Hippocampal formation (tissue), 2 donors: ENCODE results near the gene CYP19A1.

Experiments
- DNase-seq, 2 donors: peaks; one replicate each; lab custom pipeline; 2025; lab: John Stamatoyannopoulos, UW

Gene CYP19A1

DNA sequence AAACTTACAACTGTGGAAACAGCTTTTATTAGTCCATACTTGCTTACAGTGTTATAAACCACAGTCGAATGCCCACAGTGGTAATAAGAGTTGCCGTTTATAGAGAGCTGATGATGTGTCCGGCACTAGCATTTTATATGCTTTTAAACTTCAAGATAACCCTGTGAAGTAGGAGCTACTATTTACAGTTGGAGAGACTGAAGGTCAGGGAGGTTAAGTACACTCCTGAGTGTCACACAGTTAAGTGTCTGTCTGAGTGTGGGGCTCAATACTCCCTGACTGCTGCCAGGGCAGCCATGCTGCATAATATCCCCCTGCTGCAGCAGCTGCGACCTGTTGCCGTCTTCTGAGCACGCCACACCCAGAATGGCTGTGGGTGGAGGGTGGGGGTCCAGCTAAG, 153.8 kb downstream of the CYP19A1 start:
- no peak for DNase-seq

DNA sequence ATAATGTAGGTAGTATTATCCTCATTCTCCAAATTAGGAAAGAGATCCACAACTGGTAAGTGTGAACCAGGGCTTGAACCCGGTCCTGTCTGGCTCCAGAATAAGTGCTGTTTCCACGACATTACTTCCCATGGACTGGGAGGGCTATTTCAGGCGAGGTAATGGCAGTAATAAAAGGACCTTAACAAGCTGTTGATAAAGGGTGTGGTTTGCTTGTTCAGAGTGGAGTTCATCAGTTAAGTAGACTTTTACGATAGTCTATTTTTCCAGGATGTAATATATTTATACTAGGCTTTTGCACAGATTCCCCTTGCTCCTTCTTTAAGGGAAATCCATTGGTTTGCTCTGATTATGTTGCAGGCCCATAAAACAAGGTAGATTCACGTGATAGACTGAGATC, 155.3 kb downstream of the CYP19A1 start:
- no peak for DNase-seq

DNA sequence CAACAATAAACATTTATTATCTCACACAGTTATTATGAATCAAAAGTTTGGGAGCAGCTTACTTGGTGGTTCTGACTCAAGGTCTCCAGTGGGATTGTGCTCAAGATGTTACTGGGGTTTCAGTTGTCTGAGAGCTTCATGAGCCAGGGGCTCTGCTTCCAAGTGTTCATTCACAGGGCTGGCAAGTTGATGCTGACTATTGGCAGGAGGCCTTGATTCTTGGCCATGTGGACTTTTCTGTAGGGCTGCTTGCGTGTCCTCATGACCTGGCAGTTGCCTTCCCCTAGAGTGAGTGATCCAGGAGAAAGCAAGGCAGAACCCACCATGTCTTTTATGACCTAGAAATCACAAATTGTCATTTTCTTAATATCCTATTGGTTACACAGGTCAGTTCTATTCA, 156.5 kb downstream of the CYP19A1 start:
- no peak for DNase-seq

DNA sequence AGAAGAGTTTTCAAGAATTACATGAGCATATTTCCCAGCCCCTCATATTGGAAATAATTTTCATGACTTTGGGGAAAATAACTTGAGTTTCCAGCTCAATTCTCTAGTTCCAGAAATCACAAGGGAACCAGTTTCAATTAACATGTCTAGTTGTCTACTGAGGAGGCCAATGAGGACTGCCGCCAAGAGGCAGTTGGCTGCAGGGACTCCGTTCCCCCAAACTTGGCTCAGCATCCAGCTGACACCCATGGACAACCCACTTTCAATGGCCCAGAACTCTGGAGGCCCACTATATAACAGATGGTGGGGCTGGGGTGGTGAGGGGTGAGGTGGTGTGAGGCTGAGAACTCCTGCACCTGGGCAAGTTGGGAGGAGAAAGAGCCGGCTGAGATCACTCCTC, 157.2 kb downstream of the CYP19A1 start:
- no peak for DNase-seq

DNA sequence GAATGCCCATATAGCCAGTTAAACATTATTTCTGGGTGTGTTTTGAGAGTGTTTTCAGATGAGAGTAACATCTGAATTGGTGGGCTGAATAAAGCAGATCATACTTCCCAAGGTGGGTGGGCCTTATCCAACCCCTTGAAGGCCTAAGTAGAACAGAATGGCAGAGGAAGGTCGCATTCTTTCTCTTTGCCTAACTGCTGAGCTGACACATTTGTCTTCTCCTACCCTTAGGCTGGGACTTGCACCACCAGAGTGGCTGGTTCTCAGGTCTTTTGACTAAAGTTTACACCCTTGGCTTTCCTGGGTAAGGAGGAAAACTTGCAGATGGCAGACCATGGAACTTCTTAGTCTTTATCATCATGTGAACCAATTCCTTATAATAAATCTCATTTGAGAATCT, 157.9 kb downstream of the CYP19A1 start:
- no peak for DNase-seq

DNA sequence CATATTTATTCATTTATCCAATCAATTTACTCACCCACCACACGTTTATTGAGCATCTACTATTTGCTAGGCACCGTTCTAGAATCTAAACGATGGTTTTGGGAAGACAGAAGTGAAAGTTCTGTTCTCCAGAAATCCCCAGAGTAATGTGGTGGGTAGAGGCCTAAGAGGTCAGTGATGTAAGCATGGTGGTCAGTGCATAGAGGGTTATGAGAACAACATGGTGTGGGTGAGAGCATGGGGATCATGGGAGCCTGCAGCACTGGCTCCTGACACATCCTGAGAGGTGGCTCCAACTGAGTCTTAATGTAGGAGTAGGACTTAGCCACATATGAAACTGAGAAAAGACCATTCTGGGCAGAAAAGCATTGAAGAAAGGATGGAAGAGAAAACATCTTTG, 158.4 kb downstream of the CYP19A1 start:
- no peak for DNase-seq

DNA sequence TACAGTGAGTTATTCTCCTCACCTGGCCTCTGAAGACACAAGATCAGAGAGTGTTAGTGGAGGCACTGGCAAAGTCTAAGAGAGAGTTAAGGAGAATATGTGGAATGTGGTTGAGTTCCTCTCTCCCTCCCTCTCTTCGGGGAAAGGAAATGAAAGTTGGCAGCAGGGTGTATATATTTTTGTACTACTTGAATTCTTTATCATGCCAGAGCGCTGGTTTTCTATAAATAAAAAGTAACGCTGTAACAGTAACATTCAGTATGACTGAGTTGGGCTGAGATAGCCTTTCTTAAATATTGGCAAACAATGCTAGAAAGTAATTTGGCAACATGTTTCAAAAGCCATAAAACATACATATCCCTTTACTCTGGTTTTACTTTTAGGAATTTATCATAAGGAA, 166.2 kb downstream of the CYP19A1 start:
- DNase-seq, result peak in 1 of 2 donors; percentile 19

DNA sequence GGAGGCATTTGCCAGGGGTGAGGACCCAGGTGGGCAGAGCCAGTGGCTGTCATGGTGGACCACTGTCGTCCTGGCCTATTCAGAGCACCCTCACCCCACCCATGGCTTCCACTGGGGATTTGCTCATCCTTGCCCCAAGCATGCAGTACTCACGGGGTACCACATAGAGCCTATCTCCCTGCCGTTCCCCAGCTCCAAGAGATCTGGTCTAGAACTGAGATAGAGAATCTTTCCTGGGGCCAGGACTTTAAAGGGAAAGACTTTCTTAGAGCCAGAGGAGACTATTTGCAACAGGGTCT, 166.8 kb downstream of the CYP19A1 start:
- no peak for DNase-seq

DNA sequence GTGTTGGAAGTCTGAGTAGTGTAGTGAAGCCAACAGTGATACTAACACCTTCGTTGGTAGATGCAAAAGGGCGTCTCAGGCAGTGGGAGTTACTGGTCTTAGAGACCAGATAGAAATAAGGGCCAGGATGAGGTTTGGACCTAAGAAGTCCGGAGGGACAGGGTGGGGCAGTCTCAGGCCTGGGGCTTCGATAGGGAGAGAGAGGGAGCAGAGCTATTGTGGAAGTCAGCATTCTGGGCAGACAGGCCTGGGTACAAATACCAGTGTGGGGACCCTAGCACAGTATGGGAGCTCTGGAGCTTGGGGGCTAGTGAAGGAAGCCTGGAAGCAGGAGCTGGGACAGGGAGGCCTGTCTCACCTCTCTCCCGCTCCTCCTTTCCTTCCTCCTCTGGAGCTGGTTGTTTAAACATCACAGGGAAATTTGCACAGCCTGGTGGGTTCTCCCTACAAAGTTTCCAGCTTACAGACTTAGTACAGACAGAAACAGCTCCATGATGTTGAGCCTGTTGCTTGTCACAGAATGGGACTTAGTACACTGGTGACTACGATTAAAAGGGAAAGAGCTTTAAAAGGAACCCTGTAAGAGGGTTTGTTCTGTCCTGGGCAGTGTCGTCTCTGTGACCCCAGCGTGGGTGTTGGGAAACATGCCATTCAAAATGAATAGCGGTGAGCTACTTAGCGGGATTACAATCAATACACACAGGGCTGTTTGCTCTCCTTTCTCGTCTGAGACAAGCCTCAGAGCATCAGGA, 167.3 kb downstream of the CYP19A1 start:
- no peak for DNase-seq

DNA sequence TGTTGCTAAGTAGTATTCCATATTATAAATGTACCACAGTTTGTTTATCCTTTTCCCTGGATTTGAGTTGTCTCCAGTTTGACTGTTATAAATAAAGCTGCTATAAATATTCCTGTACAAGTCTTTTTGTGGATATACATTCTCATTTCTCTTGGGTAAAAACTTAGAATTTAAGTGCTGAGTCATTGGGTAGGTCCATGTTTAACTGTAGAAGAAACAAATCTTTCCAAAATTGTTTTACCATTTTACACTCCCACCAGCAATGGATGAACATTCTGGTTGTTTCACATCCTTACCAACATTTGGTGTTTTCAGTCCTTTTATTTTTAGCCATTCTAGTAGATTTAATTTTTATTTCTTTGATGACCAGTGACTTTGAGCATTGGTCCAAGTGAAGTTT, 169.7 kb downstream of the CYP19A1 start:
- DNase-seq, result no peak

DNA sequence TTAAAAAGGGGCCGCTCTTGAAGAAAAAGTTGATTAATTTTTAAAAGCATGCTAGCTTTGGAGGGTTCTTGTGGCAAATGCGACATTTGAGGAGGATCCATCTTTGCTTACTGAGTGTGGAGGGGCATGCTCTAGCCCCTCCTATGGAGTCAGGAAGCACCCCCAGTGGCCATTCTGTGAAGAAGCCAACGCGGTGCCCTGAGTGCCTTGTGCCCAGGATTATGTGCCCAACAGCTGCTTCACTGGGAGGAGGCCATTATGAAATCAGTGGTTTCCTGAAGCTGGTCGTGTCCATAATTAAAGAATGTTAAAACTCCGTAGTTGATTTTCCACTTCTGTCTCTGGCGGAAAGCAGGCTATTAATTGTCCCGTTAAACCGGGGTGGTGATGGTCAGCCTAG, 174.6 kb downstream of the CYP19A1 start:
- DNase-seq, result no peak

DNA sequence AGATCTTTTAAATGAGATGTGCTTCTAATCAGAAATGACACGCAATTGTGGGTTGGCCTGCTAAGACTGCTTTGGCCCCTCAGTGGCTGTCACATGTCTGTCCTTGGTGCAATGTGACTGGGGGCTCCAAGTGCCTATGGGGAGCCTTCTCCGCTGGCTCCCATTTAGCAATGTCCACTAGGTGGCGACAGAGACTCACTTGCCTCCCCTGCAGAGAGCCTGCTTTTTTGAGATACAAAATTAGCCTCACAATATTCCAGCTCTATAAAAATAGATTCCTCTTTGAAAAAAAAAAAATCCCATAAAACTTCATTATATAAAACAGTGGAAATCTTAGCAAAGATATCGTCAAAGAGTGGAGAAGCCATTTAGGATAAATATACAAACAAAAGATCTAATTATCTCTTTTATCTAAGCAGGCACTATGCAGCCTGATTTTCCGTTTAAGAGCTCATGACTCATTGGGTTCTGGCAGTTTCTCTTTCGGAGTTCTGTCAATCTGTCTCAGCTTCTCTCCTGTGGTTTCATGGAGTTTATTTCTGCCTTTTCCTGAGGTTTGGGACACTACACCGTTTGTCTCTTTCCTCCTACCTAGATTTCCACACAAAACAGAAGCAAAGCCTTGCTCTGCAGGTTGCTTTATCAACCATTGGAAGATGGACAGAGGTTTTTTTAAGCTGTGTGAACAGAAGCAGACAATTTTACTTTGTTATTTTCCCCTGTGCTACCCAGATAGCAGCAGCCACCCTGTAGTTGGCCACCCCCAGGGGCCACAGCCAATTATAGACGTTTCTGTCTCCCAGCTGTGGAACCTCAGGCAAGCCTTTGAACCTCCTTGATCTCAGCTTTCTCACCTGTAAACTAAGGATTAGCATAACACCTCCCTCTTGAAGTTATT, 175.3 kb downstream of the CYP19A1 start:
- peak; percentile 69 to 70 for DNase-seq

DNA sequence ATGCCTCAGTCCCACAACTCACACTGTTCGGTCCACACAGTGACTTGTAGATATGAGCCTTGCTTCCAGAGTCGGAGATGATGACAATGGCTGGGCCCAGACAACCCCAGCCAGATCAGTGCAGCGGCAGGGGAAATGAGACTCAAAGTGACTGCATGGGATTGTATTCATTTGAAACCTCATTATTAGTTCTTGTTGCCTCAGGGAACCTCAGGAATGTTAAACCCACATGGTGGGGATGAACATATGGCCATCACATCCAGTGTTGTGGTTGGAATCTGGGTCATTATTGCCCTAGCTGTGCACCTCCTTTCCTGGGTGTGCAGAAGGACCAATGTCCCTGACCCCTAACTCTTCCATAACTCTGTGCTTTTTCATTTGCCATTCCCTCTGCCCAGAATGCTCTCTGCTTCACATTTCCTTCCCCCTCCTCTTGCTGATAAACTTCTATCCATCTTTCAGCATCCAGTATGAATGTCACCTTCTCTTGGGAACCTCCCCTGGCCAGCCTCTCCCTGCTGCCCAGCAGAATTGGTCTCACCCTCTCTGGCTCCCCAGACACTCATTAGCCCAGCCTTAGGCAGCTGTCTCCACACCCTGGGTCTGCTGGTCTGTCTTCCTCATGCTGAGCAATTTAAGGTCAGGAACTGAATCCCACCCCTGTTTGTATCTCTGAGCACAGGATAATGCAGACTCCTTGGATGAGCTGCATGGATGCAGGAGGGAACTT, 176.7 kb downstream of the CYP19A1 start:
- DNase-seq, result no peak

DNA sequence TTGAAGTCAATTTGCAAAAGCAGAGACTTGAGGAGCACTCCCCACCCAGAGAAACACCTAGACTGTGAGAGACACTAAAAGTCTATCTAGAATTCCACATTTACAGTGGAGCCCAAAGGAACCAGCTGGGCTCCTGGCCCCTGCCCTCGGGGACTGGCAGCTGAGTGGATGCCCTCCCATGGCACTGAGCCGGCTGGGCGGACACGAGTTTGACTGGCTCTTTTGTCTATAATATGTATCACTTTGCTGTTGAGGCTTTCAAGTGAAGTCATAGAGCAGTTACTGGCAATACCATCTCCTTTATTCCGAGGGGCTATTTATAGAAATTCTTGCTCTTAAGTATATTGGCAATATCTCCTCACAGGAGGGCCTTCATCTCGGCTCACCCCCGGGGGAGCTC, 177.9 kb downstream of the CYP19A1 start:
- peak; percentile 79 to 86 for DNase-seq
